Esophagus squamous epithelium (tissue), 4 donors: ENCODE results near the gene HCRT.

Experiments used
- CTCF ChIP-seq, 6 experiments: fragments of 450-650 bp in 4 of 6; fragments of 200-600 bp in 2 of 6; sonication (generic) in 2 of 6; IDR thresholded peaks; one replicate each; pipeline ENCODE4 v1.5.1; 2016 to 2019; ENCODE audit warnings: antibody characterized with exemption in 6 of 6, mild to moderate bottlenecking in 4 of 6, moderate library complexity in 4 of 6
- POLR2A ChIP-seq, 4 donors: fragments of 450-650 bp; IDR thresholded peaks; one replicate each; pipeline ENCODE4 v1.6.1; 2017; ENCODE audit warnings: antibody characterized with exemption in 4 of 4, mild to moderate bottlenecking in 4 of 4, moderate library complexity in 3 of 4

- TF ChIP-seq POLR2A (IDR thresholded peaks at IDR 0.05) (no peak), CTCF (IDR thresholded peaks at IDR 0.05) (no peak)
These were observed 5.3 kb downstream of the HCRT start for GRCh38 chr17:42179911-42180410.
